Omental fat pad (tissue), 4 donors: ENCODE data around the gene ZNF587. TPM values are rescaled to one million over a fixed set of nuclear protein-coding genes. Genes with fewer than 3 reads are reported as not detected.
"Not testable (repeated sequence)": the region's sequence is repeated elsewhere in the genome, so short reads cannot be mapped to it uniquely, and the experiment has no call there.

Experiments
- ATAC-seq: fragments of 150-250 bp; one replicate; pipeline ENCODE4 v1.9.1; 2016; ENCODE audit warnings: mild to moderate bottlenecking, moderate library complexity; ENCODE audit not compliant: low FRiP score
- DNase-seq: peaks from one replicate; pipeline ENCODE4 v3.0.0-alpha.2; 2019; ENCODE audit warnings: low spot score
- CTCF ChIP-seq, 3 donors: fragments of 450-650 bp; IDR thresholded peaks; one replicate each; pipeline ENCODE4 v1.5.1; 2016 to 2017; ENCODE audit warnings: antibody characterized with exemption in 3 of 3, mild to moderate bottlenecking in 3 of 3, moderate library complexity in 2 of 3
- total RNA-seq, 4 donors: library from RNA; depleted of rRNA; stranded (reverse); fragments of >200 nt; gene quantifications; one replicate each; pipeline ENCODE4 v1.1.0, GENCODE V29; 2016

ZNF587 gene
- total RNA-seq, 4 donors from 2014 or later = 11.8 to 36.3 (median 19.9) TPM

- no peak for TF ChIP-seq CTCF (IDR thresholded peaks at IDR 0.05)
- ATAC-seq (peak; percentile 59), DNase-seq (no peak)
These were observed 18.3 kb downstream of the ZNF587 start for GRCh38 chr19:57867868-57868492.

- not testable (repeated sequence) for DNase-seq, ATAC-seq
These were observed 20.0 kb downstream of the ZNF587 start for GRCh38 chr19:57869655-57870054.

DNA sequence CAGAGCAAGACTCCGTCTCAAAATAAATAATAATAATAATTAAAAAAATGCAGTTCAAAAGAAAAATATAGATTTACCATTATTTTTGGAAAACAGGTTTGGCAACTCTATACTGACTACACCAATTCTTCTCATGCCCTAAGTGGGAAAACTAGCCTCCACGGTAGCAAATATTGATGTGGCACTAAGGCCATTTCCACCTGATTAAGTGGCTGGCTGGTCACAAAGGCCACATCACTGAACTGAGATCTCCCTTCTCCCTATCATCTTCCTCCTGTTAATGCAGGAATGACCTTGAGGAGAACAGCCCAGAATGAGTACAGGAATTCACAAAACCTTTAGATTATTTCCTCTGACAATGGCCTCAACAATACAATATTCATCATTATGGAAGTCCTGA is 20.6 kb downstream of the ZNF587 start:
- DNase-seq (no peak), ATAC-seq (no peak)
- no peak for TF ChIP-seq CTCF (IDR thresholded peaks at IDR 0.05)

GRCh38 chr19:57872450-57872849 is 22.8 kb downstream of the ZNF587 start:
- TF ChIP-seq CTCF (IDR thresholded peaks at IDR 0.05) = no peak
- DNase-seq (no peak), ATAC-seq (no peak)

DNA sequence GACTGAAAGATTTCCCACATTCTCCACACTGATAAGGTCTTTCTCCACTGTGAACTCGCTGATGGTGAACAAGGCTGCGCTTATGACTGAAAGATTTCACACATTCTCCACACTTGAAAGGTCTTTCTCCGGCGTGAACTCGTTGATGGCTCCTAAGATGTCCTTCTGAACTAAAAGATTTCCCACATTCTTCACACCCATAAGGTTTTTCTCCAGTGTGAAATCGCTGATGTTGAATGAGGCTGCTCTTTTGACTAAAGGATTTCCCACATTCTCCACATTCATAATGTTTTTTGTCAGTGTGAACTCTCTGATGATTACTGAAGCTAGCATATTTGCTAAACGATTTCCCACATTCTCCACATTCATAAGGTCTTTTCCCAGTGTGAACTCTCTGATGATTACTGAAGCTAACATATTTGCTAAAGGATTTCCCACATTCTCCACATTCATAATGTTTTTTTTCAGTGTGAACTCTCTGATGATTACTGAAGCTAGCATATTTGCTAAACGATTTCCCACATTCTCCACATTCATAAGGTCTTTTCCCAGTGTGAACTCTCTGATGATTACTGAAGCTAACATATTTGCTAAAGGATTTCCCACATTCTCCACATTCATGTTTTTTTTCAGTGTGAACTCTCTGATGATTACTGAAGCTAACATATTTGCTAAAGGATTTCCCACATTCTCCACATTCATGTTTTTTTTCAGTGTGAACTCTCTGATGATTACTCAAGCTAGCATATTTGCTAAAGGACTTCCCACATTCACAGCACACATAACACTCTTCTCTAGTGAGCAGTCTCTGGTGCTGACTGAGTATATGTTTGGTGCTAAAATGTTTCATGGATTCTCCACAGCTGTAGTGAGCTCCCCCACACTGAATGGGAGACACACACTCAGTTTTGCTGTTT is 24.5 kb downstream of the ZNF587 start:
- not testable (repeated sequence) for ATAC-seq, DNase-seq

GRCh38 chr19:57886046-57886445 is 36.4 kb downstream of the ZNF587 start:
- no peak for ATAC-seq
- no peak for TF ChIP-seq CTCF (IDR thresholded peaks at IDR 0.05)
- DNase-seq = no peak

- ATAC-seq = no peak
- no peak for DNase-seq
- no peak for TF ChIP-seq CTCF (IDR thresholded peaks at IDR 0.05)
These were observed 37.7 kb downstream of the ZNF587 start for GRCh38 chr19:57887195-57887941.
